Measurements from ENCODE around the gene DIPK1B. TPM values are rescaled to one million over a fixed set of nuclear protein-coding genes. Genes with fewer than 3 reads are reported as not detected.

Gene DIPK1B
- total RNA-seq, 1 donor from 2014 or later = 25.1 TPM

DNA sequence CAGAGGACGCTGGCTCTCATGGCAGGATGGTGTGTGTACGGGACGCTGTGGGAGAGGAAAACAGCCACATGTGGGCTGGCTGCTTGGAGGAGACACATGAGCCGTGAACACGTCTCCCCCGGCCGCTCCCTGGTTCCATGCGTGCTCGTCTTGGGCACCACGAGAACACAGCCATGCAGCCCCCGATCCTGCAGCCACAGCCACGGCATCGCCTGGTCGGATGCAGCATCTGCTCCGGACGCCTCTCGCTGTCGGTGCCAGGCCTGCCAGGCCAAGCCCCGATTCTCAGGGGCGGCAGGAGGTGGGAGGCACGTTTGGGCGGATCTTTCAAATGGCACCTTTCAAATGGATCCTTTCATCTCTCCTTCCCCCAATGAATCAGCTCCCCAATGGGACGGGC, 27.1 kb downstream of the DIPK1B start:
- DNase-seq = no peak

DNA sequence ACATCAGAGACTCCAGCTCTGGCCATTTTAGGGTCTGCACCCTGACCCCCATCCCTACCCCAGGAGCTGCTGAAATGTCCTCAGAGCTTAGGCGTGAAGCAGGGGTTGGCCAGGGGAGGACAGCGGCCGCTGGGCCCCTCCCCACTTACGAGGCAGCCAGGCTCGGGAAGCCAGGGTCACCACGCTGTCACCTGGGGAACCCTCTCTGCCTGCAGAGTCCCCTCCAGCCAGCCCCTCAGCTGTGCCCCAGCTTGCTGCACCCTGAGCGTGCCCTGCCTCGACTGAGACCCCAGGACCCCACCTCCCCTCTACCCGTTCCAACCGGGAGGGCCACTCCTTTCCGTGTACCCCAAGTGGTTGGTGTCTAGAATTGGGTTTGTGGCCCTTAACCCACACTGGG, 27.7 kb downstream of the DIPK1B start:
- no peak for DNase-seq

DNA sequence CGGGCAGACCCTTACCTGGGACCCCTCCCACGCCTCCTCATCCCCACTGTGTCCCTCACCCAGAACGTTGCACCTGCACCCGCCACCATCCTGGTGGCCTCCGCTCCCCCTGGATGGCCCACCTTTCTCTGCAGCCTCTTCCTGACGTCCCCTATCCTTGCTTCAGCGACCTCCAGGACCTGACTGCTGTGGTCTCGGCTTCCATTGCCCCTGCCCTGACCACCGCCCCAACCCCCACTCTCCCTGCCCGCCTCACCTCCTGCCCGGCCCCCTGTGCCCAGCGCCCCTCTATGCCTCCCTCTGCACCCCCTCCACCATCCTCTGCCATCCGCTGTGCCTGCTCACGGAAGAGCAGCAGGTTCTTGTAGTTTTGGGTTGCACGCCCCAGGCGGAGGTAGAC, 28.1 kb downstream of the DIPK1B start:
- DNase-seq = no peak

DNA sequence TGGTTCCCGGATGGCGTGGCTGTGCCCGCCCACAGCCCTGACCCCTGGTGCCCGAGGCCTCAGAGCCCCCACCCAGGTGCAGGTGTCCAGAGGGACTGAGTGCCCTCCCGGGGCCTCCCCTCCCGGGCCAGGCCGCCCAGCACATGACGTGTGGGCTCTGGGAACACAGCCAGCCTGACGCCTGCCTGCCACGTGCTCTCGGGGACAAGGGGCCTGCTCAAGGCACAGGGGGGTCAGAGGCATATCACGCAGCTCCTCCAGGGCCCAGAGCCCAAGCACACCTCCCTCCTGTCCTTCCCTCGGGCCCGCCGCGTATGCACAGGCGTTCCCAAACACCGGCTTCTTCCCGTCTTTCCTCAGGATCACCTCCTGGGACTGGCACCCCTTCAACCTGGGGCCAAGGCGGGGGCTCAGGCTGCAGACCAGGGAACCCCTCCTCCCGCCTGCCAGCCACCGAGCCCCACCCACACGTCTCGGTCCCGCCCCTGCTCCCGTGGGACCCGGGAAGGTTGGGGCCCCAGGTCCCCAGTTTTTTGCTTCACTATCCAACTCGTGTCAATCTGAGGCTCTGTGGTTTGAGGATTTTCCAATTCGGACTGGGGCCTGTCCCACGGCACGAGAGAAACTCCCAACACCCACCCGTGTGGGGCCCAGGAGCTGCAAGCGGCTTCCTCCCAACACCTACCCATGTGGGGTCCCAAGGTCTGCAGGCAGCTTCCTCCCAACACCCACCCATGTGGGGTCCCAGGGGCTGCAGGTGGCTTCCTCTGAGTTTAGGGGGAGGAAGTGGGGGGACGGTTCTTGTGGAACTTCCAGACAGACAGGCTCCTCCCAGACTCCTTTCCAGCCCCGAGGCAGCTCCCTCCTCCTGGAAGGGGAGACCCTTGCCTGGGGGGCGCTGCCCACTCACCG, 28.9 kb downstream of the DIPK1B start:
- no peak for DNase-seq

DNA sequence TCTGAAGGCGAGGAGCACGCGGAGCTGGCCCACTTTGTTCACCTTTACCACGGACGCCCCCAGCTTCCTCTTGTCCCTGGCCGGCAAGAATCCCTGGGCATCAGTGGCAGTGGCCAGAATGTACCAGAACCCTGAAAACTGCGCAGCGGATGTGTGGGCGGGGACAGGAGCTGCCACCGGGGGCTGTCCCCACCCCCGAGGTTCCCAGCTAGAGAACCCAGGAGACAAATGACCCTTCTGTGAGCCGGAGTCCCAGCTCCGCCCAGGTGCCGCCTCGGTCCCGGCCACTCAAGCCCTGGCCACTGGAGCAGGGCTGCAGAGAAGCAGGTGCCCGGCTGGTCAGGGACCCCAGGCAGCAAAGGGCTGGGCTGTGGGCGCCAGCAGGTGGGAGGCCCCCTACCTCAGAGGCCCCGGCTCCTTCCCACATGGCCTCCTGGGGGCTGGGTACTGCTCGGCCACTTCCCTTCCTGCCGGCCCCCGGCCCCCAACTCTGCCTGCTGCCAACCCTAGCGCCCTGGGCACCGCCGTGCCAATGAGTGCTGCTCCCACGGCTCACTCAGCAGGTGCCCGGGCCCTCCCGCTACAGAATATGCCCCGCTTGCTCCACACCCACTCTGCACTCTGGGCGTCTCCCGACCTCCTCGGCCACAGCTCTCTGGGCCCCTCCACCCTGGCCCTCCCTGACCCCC, 29.7 kb downstream of the DIPK1B start:
- DNase-seq = no peak

DNA sequence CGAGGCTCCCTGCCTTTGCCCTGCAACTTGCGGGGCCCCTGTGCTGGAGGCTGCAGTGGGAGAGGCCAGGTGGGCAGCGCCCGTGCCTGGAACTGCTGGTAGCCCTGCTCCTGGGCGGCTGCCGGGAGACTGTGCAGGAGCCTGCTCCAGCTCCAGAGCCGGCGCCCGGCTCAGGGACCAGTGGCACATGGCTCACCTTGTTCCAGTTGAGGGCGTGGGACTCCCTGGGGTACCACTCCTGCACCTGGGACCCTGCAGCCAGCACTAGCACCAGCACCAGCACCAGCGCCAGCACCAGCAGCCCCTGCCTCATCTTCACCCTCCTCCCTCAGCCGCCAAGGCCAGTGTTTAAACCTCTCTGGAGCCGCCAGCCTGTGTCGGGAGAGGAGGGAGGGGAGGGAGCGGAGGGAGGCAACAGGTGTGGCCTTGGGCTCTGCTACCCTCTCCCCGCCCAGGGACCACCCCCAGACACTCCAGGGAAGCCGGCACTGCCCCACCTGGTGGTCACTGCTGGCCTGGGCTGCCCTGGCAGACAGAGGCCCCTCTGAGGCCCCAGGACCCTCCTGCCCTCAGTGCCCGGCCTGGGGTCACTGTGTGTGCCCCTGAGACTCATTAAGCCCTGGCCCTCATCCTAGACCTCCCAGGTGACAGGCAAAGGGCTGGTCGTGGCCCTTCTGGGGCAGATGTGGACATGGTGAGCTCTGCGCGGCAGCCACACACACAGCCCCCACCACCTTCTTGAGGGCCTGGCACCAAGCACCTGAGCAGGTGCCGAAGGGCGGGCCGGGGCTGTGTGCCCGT, 30.4 kb downstream of the DIPK1B start, which contains the start of gene LCN10:
LCN10 (minus strand) TSS at position 350 of the 801 bp plus-strand sequence; CDS start at position 313, 37 bp downstream.
- DNase-seq = no peak

DNA sequence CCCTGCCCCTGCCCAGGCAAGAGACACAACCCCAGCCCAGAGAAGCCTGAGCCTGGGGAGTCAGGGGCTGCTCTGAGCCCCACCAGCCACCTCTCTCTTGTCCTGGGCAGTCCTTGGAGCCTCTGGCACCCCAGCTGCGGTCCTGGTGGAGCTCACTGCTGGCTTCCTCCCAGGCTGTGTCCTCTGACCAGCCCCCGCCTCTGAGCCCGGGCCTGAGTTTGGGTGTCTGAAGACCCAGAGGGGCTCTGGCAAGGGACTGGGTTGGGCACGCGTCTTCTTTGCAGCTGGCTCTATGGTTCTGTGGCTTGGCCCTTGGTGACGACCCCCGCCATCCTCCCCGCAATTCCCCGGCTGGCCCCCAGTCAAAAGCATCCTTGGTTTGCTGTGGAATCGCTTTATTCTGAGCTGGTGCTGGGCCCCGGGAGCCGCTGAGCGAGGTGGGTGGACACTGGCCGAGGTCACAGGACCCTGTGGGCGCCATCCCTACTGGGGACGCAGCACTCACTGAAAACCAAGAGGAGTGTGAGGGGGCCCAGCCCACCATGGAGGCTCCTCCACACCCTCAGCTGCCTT, 31.4 kb downstream of the DIPK1B start:
- DNase-seq = no peak

DNA sequence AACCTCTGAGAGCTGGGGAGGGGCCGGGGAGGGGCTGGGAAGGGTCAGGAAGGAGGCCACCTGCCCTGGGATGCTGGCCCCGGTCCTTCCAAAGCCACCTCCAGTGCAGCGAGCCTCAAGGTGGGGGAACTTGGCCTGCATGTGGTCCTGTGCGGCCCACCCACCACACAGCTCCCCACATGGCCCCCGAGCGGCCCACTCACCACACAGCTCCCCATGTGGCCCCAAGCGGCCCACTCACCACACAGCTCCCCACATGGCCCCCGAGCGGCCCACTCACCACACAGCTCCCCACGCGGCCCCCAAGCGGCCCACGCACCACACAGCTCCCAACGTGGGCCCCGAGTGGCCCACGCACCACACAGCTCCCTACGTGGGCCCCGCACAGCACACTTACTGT, 32.4 kb downstream of the DIPK1B start:
- DNase-seq = no peak

DNA sequence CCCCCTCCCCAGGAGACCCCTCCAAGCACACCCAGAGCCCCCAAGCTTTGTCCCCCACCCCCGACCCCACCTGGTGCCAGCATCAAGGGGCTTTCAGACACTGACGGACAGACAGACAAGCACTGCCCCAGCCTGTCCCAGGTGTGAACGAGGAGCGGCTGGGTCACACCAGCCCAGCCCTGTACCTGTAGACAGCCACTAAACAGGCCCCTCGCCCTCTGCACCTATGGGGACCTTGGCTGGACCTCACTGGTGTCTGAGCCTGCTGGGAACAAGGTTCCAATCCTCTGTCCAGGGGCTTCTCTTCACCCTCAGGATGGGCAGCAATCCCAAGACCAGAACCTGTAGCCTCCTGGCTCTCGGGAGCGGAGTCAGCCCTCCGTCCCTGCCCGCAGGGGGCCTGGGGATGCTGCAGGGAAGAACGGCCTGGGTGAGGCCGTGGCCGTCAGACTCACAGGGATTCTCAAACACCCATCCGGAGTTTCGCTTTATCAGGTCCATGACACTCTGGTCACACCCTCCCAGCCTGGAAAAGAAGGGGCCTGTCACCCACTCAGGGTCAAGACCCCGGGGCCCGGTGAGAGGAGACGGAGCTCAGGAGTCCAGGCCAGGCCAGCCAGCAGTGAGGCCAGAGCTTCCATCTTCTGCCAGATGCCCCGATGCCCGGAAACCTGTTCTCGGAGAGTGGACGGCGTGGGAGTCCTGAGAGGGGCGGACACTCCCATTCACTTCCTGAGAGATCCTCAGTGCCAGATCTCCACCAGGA, 33.2 kb downstream of the DIPK1B start:
- DNase-seq = no peak

DNA sequence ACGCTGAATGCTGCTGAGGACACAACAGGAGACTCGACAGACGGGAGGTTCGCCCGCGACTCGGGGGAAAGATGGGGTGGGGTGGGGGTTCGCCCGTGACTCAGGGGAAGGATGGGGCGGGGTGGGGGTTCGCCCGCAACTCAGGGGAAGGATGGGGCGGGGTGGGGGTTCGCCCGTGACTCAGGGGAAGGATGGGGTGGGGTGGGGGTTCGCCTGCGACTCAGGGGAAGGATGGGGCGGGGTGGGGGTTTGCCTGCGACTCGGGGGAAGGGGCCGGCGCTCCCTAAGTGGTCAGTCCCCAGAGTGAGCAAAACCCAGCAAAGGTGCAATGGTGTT, 33.8 kb downstream of the DIPK1B start:
- DNase-seq = no peak

DNA sequence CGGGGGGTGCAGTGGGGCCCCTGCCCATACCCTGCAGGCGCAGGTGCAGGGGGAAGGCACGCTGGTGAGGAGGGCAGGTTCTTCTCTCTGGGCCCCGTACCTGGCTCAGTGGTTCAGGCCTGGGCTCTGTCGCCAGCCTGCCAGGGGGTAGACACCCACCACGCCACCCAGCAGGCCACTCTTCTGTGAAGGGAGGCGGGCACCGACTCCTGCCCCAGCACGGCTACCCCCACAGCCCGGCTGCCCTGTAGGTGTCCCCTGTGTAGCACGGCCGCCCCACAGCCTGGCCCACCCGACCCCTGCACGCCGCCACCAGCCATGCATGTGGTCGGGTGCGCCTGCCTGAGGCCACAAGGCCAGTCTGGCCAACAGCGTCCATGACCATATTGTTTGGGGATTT, 34.2 kb downstream of the DIPK1B start:
- no peak for DNase-seq

DNA sequence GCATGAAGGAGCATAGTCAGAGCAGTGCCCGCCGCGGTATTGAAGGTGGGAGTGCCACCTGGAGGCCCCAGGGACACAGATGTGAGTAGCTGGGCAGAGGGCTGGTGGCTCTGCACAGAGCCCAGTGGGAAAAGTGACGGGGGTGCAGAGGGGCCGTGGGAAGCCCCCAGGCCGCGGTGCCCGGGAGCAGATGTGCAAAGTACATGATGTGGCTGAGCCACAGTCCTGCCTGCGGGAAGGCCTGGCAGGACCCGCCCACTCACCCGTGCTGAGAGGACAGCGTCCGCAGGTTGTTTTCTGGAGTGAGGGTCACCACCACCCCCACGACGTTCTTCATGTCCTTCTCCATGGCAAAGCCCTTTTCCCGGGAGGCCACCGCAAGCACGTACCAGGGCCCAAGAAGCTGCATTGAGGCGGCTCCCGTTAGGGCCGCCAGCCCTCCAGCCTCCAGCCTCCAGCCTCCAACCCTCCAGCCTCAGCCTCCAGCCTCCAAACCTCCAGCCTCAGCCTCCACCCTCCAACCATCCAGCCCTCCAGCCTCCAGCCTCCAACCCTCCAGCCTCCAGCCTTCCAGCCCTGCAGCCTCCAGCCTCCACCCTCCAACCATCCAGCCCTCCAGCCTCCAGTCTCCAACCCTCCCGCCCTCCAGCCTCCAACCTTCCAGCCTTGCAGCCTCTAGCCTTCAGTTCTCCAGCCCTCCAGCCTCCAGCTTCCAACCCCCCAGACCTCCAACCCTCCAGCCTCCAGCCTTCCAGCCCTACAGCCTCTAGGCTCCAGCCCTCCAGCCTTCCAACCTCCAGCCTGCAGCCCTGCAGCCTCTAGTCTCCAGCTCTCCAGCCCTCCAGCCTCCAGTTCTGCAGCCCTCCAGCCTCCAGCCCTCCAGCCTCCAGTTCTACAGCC, 35.0 kb downstream of the DIPK1B start:
- DNase-seq = no peak

DNA sequence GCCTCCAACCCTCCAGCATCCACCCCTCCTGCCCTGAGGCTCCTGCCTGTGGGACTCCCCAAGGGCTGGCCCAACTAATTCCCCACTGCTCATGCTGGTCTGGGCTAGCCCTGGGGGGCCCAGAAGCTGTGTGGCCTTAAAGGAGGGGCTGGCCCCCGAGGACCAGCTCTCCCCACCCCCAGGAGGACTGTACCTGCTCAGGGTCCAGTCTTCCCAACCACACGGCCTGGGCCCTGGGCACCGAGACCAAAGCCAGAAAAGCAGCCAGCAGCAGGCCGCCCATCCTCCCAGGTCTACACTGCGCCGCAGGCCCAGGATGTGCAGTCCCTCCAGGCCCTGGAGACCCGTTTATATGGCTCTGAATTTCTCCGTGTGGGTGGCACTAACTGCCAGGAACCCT, 35.8 kb downstream of the DIPK1B start, which contains the start of gene LCN6:
LCN6 (minus strand) TSS at position 325 of the 400 bp plus-strand sequence; CDS start at position 283, 42 bp downstream.
- DNase-seq = no peak

DNA sequence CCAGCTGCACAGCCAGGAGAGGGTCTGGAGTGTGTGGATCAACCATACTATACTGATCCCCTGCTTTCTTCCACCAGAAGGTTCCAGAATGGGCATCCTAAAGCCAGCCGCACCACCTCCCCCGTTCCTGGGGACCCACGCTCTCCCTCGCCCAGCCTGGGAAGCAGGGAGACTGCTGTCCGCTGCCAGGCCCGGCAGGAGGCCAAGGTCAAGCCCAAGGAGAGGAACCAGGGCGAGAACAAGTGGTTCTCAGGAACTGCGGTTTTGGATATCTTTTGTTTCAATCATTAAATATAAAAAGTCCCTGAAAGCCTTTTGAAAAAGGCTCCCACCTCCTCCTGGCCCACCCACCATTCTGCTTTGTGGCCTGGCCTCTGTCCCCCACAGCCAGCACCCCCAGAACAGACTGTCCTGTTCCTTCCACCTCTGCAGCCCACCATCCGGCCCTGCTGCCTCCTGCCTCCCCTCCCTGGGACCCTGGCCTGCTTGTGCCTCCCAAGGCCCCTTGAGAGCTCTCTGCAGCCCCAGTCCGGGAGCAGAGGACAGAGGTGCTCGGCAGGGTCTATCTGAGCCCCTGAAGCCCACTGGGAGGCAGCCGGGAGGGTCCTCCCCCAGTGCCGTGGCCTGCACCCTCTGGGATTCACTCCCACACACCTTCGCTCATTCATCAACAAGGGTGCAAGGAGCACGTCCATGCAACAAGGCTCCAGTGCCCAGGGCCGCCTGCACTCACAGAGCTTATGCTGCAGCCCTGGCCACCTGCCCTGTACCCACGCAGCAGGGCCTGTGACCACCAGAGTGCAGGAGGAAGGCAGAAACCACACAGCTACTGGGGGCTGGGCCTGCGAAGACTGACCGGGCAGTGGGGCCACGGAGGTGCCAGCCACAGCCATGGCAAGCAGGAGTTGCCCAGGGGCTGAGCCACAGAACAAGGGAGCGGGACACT, 36.6 kb downstream of the DIPK1B start:
- DNase-seq = no peak

DNA sequence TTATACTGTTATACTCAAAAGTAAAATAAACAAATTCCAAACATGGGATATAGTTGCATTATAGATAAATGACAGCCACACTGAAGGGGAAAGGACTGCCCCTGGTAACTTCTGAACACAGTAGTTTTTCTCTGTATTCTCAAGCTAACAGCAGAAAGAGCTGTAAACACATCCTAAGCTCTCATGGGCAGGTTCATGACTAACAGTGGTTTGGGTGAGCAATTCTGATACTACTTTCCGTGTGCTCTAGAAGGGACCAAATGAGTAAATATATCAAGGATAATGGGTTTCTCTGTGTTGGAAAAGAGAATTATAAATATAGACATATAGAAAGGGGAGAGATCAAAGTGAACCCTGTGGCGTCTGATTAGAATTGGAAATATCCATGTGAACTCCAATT, 38.2 kb downstream of the DIPK1B start:
- no peak for DNase-seq

DNA sequence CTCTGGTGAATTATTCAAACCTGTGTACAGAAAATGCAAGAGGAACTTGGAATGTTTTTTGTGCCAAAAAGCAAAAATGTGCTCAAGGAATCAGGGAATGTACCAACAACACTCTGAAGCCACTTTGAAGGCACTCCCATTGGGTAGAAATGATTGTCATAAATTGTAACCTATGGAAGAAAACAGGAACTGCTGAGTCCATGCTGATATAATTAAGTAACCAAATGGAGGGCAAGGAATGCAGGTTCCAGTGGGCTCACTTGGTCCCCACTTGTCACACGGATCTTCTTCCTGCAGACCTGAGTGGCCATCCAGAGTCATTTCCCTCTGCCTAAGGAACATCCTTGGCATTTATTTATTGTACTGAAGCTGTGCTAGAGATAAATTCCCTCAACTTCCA, 38.9 kb downstream of the DIPK1B start:
- no peak for DNase-seq

DNA sequence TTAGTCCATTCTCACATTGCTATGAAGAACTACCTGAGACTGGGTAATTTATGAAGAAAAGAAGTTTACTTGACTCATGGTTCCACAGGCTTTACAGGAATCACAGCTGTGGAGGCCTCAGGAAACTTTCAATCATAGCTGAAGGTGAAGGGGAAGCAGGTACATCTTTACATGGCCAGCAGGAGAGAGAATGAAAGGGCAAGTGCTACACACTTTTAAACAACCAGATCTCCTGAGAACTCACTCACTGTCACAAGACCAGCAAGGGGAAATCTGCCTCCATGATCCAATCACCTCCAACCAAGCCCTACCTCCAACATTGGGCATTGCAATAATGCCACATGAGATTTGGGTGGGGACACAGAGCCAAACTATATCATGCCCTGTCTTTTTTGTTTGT, 39.4 kb downstream of the DIPK1B start:
- no peak for DNase-seq

DNA sequence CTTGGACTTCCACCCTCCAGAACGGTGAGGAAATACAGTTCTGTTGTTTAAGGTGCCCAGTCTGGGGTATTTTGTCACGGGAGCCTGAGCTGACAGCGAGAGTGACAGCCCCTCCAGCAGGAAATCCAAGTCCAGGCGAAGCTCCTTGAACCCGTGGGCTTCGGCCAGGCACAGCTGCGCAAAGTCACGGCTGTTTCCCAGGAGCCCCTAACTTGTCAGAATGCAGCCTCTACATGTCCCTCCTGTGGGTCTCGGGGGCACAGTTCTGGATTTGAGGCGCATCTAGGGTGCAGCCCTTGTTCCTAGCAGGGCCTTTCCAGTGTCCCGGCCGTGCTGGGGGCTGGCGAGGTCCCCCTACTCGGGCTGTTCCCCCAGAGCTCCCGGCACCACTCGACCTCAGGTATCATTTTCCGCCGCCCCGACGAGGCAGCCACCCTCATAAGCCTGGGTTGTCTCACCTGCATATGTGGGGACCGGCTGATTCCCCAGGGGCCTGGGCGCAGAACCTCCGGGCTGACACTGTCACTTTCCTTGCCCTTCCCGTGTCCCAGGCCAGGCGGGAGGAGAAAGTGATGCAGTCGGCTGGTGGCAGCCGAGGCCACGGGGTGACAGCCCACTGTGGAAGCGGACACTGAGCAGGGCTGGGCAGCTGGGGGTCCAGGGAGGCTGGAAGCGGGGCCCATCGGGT, 41.1 kb downstream of the DIPK1B start:
- DNase-seq = no peak
